Measurements from ENCODE around the gene HEXIM2.

DNA sequence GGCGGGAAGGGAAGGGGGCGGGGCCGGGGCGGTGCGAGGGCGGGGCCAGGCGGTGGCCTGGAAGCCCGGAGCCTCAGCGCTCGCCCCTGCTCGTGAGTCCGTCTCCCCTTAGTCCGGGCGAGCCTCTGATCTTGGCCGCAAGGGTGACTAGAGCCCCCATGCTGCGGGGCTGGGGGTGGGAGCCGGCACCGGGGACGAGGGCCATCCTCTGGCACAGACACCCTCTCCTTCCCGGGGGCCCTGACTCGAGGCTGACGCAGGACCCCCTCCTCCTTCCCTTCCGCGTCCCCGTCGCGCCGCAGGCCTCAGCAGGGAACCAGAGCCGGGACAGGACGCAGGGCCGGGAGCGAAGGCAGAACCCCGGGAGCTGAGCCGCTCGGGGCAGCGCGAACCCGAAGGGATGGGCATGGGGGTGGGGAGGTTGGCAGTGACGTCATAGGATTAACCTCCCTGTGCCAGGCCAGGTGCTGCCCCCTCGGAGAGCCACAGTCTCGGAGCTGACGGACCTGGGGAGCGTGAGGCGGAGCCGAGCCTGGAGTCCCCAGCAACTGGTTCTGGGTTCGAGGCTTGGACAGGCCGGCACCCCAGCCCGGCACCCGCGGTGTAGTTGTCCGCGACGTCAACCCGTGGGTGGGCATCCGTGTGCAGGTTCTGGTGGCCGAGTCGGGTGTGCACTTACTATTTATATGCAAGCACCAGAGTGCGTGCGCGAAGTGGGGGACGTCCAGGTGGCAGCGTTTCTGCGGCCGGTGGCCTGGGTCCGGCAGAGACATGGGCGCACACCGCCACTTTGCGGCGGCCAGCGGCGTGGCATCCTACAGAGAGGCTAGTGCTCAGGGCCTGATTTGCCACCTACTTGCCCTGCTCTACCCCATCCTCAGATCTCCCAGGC lies 28.9 kb upstream of the HEXIM2 start:
- TF ChIP-seq, protein P1, sequence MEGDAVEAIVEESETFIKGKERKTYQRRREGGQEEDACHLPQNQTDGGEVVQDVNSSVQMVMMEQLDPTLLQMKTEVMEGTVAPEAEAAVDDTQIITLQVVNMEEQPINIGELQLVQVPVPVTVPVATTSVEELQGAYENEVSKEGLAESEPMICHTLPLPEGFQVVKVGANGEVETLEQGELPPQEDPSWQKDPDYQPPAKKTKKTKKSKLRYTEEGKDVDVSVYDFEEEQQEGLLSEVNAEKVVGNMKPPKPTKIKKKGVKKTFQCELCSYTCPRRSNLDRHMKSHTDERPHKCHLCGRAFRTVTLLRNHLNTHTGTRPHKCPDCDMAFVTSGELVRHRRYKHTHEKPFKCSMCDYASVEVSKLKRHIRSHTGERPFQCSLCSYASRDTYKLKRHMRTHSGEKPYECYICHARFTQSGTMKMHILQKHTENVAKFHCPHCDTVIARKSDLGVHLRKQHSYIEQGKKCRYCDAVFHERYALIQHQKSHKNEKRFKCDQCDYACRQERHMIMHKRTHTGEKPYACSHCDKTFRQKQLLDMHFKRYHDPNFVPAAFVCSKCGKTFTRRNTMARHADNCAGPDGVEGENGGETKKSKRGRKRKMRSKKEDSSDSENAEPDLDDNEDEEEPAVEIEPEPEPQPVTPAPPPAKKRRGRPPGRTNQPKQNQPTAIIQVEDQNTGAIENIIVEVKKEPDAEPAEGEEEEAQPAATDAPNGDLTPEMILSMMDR (conservative IDR thresholded peaks at IDR 0.05; ENCODE audit: low read depth, low read length), result peak; percentile 87
- no peak for TF ChIP-seq EZH2phosphoT487 (IDR thresholded peaks at IDR 0.05; ENCODE audit: borderline replicate concordance, low read length)

All from PC-3 (cell line).